IPS-11a (cell line): ENCODE results near the gene VTI1B.

Source experiments
- H3K4me3 ChIP-seq: one replicate; pipeline ENCODE4 v1.5.1; 2013; ENCODE audit warnings: low read depth, low read length, control low read depth

VTI1B gene

GRCh38 chr14:67680121-67680602 is 5.7 kb upstream of the VTI1B start:
- H3K4me3 ChIP-seq = no peak overlapping the region

GRCh38 chr14:67679006-67679405 is 4.6 kb upstream of the VTI1B start:
- H3K4me3 ChIP-seq = no peak overlapping the region

- H3K4me3 ChIP-seq = peak overlapping the region; percentile 82
These were observed 769 bp upstream of the VTI1B start for GRCh38 chr14:67675219-67675582.

GRCh38 chr14:67674139-67674479 is 323 bp downstream of the VTI1B start:
- peak overlapping the region; percentile 82 for H3K4me3 ChIP-seq

- H3K4me3 ChIP-seq = peak overlapping the region; percentile 82
These were observed 981 bp downstream of the VTI1B start for GRCh38 chr14:67673451-67673850.

- H3K4me3 ChIP-seq = no peak overlapping the region
These were observed 5.9 kb downstream of the VTI1B start for GRCh38 chr14:67668559-67668958.

- H3K4me3 ChIP-seq = no peak overlapping the region
These were observed 7.5 kb downstream of the VTI1B start for GRCh38 chr14:67666750-67667449.

- no peak overlapping the region for H3K4me3 ChIP-seq
These were observed 8.6 kb downstream of the VTI1B start for GRCh38 chr14:67665868-67666267.

GRCh38 chr14:67663633-67664032 is 10.8 kb downstream of the VTI1B start:
- no peak overlapping the region for H3K4me3 ChIP-seq

- no peak overlapping the region for H3K4me3 ChIP-seq
These were observed 20.7 kb downstream of the VTI1B start for GRCh38 chr14:67653651-67654280.

GRCh38 chr14:67652189-67652588 is 22.2 kb downstream of the VTI1B start:
- H3K4me3 ChIP-seq = no peak overlapping the region

GRCh38 chr14:67650694-67651093 is 23.7 kb downstream of the VTI1B start:
- H3K4me3 ChIP-seq = no peak overlapping the region

- no peak overlapping the region for H3K4me3 ChIP-seq
These were observed 24.3 kb downstream of the VTI1B start for GRCh38 chr14:67650151-67650550.

GRCh38 chr14:67646131-67646530 is 28.3 kb downstream of the VTI1B start:
- H3K4me3 ChIP-seq = no peak overlapping the region

GRCh38 chr14:67645414-67645813 is 29.0 kb downstream of the VTI1B start:
- no peak overlapping the region for H3K4me3 ChIP-seq

- no peak overlapping the region for H3K4me3 ChIP-seq
These were observed 30.0 kb downstream of the VTI1B start for GRCh38 chr14:67644428-67644827.

GRCh38 chr14:67643713-67644112 is 30.7 kb downstream of the VTI1B start:
- H3K4me3 ChIP-seq = no peak overlapping the region

GRCh38 chr14:67641902-67642749 is 32.3 kb downstream of the VTI1B start:
- H3K4me3 ChIP-seq = no peak overlapping the region

GRCh38 chr14:67641480-67641879 is 33.0 kb downstream of the VTI1B start:
- no peak overlapping the region for H3K4me3 ChIP-seq

- no peak overlapping the region for H3K4me3 ChIP-seq
These were observed 35.8 kb downstream of the VTI1B start for GRCh38 chr14:67638642-67639041.

- H3K4me3 ChIP-seq = no peak overlapping the region
These were observed 38.0 kb downstream of the VTI1B start for GRCh38 chr14:67636361-67636919.
